Spleen (tissue), 7 donors: Measurements from ENCODE around the gene TANK.

Experiments used
- POLR2A ChIP-seq, 3 donors: fragments of 450-650 bp; IDR thresholded peaks; one replicate each; pipeline ENCODE4 v1.5.1; 2017; ENCODE audit warnings: antibody characterized with exemption in 3 of 3, mild to moderate bottlenecking in 1 of 3
- TF ChIP-seq, protein P1 (sequence below), 11 experiments: fragments of 200-600 bp in 7 of 11; fragments of 450-650 bp in 4 of 11; sonication (generic) in 4 of 11; IDR thresholded peaks in 8 of 11; conservative IDR thresholded peaks in 3 of 11; 1 replicate in 7 of 11; 2 replicates in 4 of 11; pipeline versions ENCODE4 v1.4.0 to v1.8.0; 2016 to 2021; ENCODE audit warnings: antibody characterized with exemption in 11 of 11, inconsistent platforms in 4 of 11, mild to moderate bottlenecking in 1 of 11
- donor health status: DM: no; HTN: no; CAD: no; lungs with moderate emphysema.
- donor health status: DM: no; HTN: no; CAD: no.
- donor health status: DM: no; HTN: no; CAD: no.

DNA sequence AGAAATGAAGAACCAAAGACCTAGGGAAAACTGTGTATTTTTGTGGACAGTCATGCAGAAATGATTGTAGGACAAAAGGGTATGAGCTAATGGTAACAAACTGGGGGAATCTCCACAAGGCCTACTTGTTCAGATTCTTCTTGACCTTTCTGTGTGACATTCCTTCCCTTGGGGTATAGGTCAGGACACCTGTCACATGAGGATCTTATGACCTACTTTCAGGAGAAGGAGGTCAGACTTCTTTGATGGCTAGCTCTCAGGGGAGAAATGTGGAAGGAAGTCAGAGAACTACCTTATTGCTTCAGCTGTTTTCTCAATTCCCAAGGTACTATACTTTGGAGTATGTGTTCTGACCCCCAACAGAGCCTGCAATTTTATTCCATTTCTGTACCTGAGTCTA is 40.7 kb upstream of the TANK start:
- TF ChIP-seq, protein P1, sequence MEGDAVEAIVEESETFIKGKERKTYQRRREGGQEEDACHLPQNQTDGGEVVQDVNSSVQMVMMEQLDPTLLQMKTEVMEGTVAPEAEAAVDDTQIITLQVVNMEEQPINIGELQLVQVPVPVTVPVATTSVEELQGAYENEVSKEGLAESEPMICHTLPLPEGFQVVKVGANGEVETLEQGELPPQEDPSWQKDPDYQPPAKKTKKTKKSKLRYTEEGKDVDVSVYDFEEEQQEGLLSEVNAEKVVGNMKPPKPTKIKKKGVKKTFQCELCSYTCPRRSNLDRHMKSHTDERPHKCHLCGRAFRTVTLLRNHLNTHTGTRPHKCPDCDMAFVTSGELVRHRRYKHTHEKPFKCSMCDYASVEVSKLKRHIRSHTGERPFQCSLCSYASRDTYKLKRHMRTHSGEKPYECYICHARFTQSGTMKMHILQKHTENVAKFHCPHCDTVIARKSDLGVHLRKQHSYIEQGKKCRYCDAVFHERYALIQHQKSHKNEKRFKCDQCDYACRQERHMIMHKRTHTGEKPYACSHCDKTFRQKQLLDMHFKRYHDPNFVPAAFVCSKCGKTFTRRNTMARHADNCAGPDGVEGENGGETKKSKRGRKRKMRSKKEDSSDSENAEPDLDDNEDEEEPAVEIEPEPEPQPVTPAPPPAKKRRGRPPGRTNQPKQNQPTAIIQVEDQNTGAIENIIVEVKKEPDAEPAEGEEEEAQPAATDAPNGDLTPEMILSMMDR (IDR thresholded peaks at IDR 0.05 in 8 of 11, conservative IDR thresholded peaks at IDR 0.05 in 3 of 11): no peak
- TF ChIP-seq POLR2A (IDR thresholded peaks at IDR 0.05): no peak
